ENCODE results near the gene FBN2.

Gene FBN2

DNA sequence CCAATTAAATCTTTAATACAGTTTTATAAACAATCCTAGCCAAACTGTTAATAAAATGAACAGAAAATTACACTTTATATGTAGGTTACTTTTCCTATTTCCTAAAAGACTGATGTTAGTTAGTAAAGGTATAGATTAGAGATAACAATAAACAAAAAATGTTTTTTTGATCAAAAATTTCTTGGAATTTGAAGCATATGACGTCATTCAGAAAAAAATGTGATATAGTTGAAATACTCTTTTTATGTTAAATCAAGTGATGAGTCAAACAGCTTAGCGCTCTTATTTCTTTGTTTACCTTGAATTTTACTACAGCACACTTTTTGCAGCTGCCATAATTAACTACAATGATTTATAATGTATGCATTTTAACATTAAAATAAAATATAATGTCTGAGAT, 258.7 kb downstream of the FBN2 start:
- H3K79me2 ChIP-seq (ENCODE audit: insufficient read depth, low read length), result no peaks in the 10 kb centered on the region
- H3K9me3 ChIP-seq (ENCODE audit: insufficient read depth, low read length, severe bottlenecking), result no peaks in the 10 kb centered on the region
- no peaks in the 10 kb centered on the region for H3K4me1 ChIP-seq (ENCODE audit: insufficient read depth, low read length)
- H3K36me3 ChIP-seq (ENCODE audit: insufficient read depth, low read length), result no peaks in the 10 kb centered on the region
- H3K27me3 ChIP-seq (ENCODE audit: insufficient read depth, low read length, poor library complexity), result no peaks in the 10 kb centered on the region
- no peaks in the 10 kb centered on the region for H4K20me1 ChIP-seq (ENCODE audit: insufficient read depth, low read length)
- ATAC-seq (ENCODE audit: insufficient read depth, low read depth) (no peak), DNase-seq (no peak)
- H2AFZ ChIP-seq (ENCODE audit: low read depth, low read length), result no peak overlapping the region
- no peak overlapping the region for H3K27ac ChIP-seq (ENCODE audit: low read length)
- H3K9ac ChIP-seq (ENCODE audit: low read depth, low read length), result no peak overlapping the region
- no peak overlapping the region for H3K4me2 ChIP-seq (ENCODE audit: insufficient read depth, low read length)
- no peak overlapping the region for H3K4me3 ChIP-seq (ENCODE audit: low read depth in 1 of 2, low read length in 2 of 2)
- TF ChIP-seq, protein P1, sequence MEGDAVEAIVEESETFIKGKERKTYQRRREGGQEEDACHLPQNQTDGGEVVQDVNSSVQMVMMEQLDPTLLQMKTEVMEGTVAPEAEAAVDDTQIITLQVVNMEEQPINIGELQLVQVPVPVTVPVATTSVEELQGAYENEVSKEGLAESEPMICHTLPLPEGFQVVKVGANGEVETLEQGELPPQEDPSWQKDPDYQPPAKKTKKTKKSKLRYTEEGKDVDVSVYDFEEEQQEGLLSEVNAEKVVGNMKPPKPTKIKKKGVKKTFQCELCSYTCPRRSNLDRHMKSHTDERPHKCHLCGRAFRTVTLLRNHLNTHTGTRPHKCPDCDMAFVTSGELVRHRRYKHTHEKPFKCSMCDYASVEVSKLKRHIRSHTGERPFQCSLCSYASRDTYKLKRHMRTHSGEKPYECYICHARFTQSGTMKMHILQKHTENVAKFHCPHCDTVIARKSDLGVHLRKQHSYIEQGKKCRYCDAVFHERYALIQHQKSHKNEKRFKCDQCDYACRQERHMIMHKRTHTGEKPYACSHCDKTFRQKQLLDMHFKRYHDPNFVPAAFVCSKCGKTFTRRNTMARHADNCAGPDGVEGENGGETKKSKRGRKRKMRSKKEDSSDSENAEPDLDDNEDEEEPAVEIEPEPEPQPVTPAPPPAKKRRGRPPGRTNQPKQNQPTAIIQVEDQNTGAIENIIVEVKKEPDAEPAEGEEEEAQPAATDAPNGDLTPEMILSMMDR (IDR thresholded peaks at IDR 0.05; ENCODE audit: borderline replicate concordance, extremely low read depth, low read length, poor library complexity, severe bottlenecking), result no peak
- TF ChIP-seq EZH2 (IDR thresholded peaks at IDR 0.05; ENCODE audit: borderline replicate concordance, low read depth, low read length, severe bottlenecking), result no peak

DNA sequence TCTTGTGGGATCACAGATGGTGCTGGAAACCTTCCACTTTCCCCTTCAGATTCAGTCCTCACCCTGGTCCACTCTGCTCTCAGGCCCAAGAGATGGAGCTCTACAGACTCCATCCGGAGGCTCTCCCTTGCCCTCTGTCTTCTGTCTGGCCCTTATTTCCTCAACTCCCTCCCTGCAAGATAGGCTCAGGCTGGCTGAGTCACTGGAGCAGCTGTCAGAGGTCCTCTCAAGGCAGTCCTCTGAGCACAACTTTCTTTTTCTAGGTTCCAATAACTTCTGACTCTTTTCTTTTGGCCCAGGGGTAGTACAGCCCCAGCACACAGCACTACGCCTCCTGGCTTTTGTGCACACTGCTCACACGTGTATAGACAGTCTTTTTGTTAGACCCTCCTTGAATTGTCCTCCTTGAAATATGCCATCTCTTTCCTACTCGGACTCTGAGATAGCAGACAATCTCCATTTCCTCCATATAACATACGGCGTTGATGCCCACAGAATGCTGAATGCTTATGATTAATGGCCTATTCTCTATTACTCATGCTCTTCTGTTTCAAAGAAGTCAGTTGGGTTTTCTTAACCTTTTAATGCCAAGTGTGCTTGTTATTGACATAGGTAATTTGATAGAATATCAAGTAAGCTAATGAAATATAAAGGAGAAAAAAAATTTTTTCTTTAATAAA, 261.4 kb downstream of the FBN2 start:
- DNase-seq, result no peak
- Histone ChIP-seq H3K9me3 (ENCODE audit: insufficient read depth, low read length, severe bottlenecking) (no peaks in the 10 kb centered on the region), H3K4me3 (ENCODE audit: low read depth in 1 of 2, low read length in 2 of 2) (no peak overlapping the region), H3K27ac (ENCODE audit: low read length) (no peak overlapping the region), H3K4me2 (ENCODE audit: insufficient read depth, low read length) (no peak overlapping the region), H3K79me2 (ENCODE audit: insufficient read depth, low read length) (no peaks in the 10 kb centered on the region), H2AFZ (ENCODE audit: low read depth, low read length) (no peak overlapping the region), H3K36me3 (ENCODE audit: insufficient read depth, low read length) (no peaks in the 10 kb centered on the region), H4K20me1 (ENCODE audit: insufficient read depth, low read length) (no peaks in the 10 kb centered on the region), H3K9ac (ENCODE audit: low read depth, low read length) (no peak overlapping the region), H3K27me3 (ENCODE audit: insufficient read depth, low read length, poor library complexity) (no peaks in the 10 kb centered on the region), H3K4me1 (ENCODE audit: insufficient read depth, low read length) (no peaks in the 10 kb centered on the region)
- no peak for TF ChIP-seq EZH2 (IDR thresholded peaks at IDR 0.05; ENCODE audit: borderline replicate concordance, low read depth, low read length, severe bottlenecking)
- TF ChIP-seq, protein P1 (IDR thresholded peaks at IDR 0.05; ENCODE audit: borderline replicate concordance, extremely low read depth, low read length, poor library complexity, severe bottlenecking), result no peak
- ATAC-seq (ENCODE audit: insufficient read depth, low read depth), result no peak

DNA sequence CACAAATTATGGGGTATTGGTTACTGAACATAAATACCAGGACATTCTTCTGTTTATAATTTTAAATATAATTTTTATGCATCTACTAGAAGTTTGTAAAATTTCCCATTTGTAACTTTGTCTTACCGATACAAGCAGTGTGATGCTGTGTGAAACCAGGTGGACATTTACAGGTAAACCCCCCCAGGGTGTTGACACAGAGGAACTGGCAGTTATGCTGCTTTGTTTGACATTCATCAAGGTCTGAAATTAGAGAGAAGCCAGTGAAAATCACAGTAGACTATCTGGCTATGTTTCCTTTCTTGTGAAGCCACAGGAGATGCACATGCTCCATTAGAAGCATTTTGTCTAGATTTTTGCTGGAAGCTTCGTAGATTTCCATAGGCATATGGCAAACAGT, 263.6 kb downstream of the FBN2 start:
- Histone ChIP-seq H3K27me3 (ENCODE audit: insufficient read depth, low read length, poor library complexity) (no peaks in the 10 kb centered on the region), H2AFZ (ENCODE audit: low read depth, low read length) (no peak overlapping the region), H3K9ac (ENCODE audit: low read depth, low read length) (no peak overlapping the region), H3K36me3 (ENCODE audit: insufficient read depth, low read length) (no peaks in the 10 kb centered on the region), H3K79me2 (ENCODE audit: insufficient read depth, low read length) (no peaks in the 10 kb centered on the region), H3K27ac (ENCODE audit: low read length) (no peak overlapping the region), H3K4me1 (ENCODE audit: insufficient read depth, low read length) (no peaks in the 10 kb centered on the region), H4K20me1 (ENCODE audit: insufficient read depth, low read length) (no peaks in the 10 kb centered on the region), H3K9me3 (ENCODE audit: insufficient read depth, low read length, severe bottlenecking) (no peaks in the 10 kb centered on the region), H3K4me3 (ENCODE audit: low read depth in 1 of 2, low read length in 2 of 2) (no peak overlapping the region), H3K4me2 (ENCODE audit: insufficient read depth, low read length) (no peak overlapping the region)
- TF ChIP-seq, protein P1 (IDR thresholded peaks at IDR 0.05; ENCODE audit: borderline replicate concordance, extremely low read depth, low read length, poor library complexity, severe bottlenecking), result no peak
- TF ChIP-seq EZH2 (IDR thresholded peaks at IDR 0.05; ENCODE audit: borderline replicate concordance, low read depth, low read length, severe bottlenecking), result no peak
- DNase-seq (no peak), ATAC-seq (ENCODE audit: insufficient read depth, low read depth) (no peak)

Data from DND-41 (cell line).